Measurements from ENCODE around the gene MTHFR.

The MTHFR gene

DNA sequence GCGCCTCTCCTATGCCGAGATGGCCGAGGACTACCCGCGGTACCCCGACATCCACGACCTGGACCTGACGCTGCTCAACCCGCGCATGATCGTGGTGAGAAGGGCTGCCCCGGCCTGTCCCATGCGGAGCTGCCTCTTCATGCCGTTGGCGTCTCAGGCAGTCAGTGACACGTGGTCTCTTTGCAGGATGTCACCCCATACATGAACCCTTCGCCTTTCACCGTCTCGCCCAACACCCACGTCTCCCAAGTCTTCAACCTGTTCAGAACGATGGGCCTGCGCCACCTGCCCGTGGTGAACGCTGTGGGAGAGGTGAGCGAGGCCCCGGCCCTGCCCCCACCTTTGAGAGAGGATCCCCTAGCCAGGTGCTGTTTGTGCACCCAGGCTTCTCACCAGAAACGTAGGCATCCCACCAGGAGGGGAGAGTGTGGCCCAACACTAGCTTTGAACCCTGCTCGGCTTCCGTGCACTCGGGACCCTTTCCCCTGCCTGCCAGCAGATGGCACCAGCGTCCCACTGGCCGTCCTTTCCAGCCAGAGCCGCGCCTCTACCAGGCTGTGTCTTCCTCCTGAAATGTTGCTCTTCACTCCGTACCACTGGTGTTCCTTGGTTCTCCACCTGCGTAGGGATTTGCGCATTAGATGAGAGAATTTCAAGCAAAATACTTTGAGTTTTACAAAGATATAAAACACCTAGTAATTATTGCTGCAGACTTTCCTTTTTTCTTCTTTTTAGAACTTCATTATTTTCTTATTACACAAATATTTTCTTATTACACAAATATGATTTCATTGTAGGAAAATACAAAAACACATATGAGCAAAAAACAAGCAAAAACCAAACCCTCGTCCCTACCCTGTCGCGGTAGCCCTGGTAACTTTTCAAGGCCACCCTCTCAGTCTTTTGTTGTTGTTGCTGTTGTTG lies 32.8 kb upstream of the MTHFR start:
- DNase-seq (ENCODE audit: low read depth), result peak; percentile 64
- no peak overlapping the region for H3K4me3 ChIP-seq (ENCODE audit: low read length)
- TF ChIP-seq, protein P1, sequence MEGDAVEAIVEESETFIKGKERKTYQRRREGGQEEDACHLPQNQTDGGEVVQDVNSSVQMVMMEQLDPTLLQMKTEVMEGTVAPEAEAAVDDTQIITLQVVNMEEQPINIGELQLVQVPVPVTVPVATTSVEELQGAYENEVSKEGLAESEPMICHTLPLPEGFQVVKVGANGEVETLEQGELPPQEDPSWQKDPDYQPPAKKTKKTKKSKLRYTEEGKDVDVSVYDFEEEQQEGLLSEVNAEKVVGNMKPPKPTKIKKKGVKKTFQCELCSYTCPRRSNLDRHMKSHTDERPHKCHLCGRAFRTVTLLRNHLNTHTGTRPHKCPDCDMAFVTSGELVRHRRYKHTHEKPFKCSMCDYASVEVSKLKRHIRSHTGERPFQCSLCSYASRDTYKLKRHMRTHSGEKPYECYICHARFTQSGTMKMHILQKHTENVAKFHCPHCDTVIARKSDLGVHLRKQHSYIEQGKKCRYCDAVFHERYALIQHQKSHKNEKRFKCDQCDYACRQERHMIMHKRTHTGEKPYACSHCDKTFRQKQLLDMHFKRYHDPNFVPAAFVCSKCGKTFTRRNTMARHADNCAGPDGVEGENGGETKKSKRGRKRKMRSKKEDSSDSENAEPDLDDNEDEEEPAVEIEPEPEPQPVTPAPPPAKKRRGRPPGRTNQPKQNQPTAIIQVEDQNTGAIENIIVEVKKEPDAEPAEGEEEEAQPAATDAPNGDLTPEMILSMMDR (IDR thresholded peaks at IDR 0.05; ENCODE audit: insufficient read depth, low read depth, low read length, missing control alignments), result peak; percentile 99

DNA sequence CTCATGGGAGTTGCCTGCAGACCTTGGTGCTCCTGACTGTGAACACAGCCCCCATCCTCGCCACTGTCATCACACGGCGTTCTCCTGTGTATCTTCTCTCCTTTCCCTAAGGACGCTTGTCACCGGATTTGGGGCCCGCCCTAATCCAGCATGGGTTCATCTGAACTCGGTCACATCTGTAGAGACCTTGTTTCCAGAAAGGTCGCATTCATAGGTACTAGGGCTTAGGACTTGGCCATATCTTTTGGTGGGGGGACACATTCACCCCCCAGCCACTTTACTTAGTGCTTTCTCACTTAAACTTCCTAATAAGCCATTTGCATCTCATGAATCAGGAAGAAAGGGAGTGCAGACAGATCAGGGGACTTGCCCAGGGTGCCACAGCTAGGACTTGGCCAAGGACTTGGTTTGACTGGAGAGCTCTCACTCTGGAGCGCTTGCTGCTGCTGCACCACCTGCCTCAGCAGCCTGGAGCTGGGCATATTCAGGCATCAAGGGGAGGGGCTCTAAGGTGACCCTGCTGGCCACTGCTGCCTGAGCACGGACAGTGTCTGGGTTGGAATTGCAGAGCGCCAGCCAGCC lies 32.1 kb upstream of the MTHFR start:
- H3K4me3 ChIP-seq (ENCODE audit: low read length), result no peak overlapping the region
- no peak for DNase-seq (ENCODE audit: low read depth)
- TF ChIP-seq, protein P1 (IDR thresholded peaks at IDR 0.05; ENCODE audit: insufficient read depth, low read depth, low read length, missing control alignments), result no peak

- TF ChIP-seq, protein P1 (IDR thresholded peaks at IDR 0.05; ENCODE audit: insufficient read depth, low read depth, low read length, missing control alignments), result no peak
- no peak overlapping the region for H3K4me3 ChIP-seq (ENCODE audit: low read length)
- DNase-seq (ENCODE audit: low read depth), result no peak
Measured at GRCh38 chr1:11836955-11837766, 31.4 kb upstream of the MTHFR start.

GRCh38 chr1:11835441-11836225 lies 29.9 kb upstream of the MTHFR start:
- no peak for DNase-seq (ENCODE audit: low read depth)
- no peak overlapping the region for H3K4me3 ChIP-seq (ENCODE audit: low read length)
- TF ChIP-seq, protein P1 (IDR thresholded peaks at IDR 0.05; ENCODE audit: insufficient read depth, low read depth, low read length, missing control alignments), result no peak

GRCh38 chr1:11833900-11834299 lies 28.1 kb upstream of the MTHFR start:
- TF ChIP-seq, protein P1 (IDR thresholded peaks at IDR 0.05; ENCODE audit: insufficient read depth, low read depth, low read length, missing control alignments), result no peak
- no peak for DNase-seq (ENCODE audit: low read depth)
- no peak overlapping the region for H3K4me3 ChIP-seq (ENCODE audit: low read length)

DNA sequence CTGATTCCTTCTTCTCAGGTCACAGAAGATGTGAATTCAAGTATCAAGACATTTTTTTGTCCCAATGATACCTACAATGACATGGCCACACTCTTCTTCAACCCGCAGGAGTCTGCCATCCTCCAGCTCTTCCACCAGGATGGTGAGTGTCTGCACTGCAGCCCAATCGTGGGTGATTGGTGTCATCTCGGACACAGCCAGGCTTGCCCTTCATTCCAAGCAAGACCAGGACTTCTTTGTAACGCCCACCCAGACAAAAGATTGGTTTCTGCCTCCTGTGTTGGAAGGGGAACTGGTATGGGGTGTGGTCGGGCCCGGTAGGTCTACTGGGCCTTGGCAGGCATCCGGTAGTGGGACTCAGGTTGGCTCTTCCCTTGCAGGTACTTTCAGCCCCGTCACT lies 27.7 kb upstream of the MTHFR start:
- TF ChIP-seq, protein P1 (IDR thresholded peaks at IDR 0.05; ENCODE audit: insufficient read depth, low read depth, low read length, missing control alignments), result no peak
- no peak for DNase-seq (ENCODE audit: low read depth)
- no peak overlapping the region for H3K4me3 ChIP-seq (ENCODE audit: low read length)

All from epithelial cell of esophagus (primary cell).